ENCODE data around the gene MAD1L1.
"Not testable (repeated sequence)": the region's sequence is repeated elsewhere in the genome, so short reads cannot be mapped to it uniquely, and the experiment has no call there.

MAD1L1 gene

DNA sequence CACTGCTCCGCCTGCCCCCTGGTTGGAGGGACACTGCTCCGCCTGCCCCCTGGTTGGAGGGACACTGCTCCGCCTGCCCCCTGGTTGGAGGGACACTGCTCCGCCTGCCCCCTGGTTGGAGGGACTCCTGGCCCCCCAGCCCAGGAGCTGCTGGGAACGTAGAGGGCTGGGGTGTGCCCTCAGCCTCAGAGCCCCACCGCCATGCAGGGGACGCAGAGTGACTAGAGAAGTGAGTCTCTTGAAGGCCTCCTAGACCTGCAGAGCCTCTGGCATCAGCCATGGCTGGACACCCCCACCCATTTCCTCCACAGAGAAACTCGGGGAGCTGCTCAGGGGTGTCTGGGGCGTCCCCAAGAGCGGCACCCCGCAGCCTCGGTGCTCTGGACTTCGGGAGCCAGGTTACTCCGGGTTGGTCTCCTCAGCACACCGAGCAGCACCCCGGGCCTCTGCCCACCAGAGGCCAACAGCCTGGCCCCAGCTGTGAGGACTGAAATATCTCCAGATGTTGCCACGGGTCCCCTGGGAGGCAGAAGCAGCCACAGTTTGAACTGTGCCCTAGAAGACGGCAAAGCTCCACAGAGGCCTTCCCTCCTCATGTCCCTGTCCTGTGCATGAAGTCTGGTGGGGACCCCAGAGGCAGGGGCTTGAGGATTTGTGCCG lies 370.8 kb downstream of the MAD1L1 start:
- no peaks in the 10 kb centered on the region for H3K27me3 ChIP-seq (ENCODE audit: insufficient read depth, poor library complexity, severe bottlenecking)
- no peak for DNase-seq (ENCODE audit: low spot score)
- no peaks in the 10 kb centered on the region for H3K36me3 ChIP-seq (ENCODE audit: low read depth)
- no peak overlapping the region for H3K4me3 ChIP-seq (ENCODE audit: severe bottlenecking)
- ATAC-seq (ENCODE audit: low read depth), result no peak
- no peaks in the 10 kb centered on the region for H3K9me3 ChIP-seq (ENCODE audit: severe bottlenecking)
- H3K4me1 ChIP-seq (ENCODE audit: insufficient read depth, poor library complexity, severe bottlenecking), result no peaks in the 10 kb centered on the region
- TF ChIP-seq CTCF (IDR thresholded peaks at IDR 0.05; ENCODE audit: poor library complexity, severe bottlenecking), result no peak
- H3K27ac ChIP-seq (ENCODE audit: poor library complexity, severe bottlenecking), result no peak overlapping the region

GRCh38 chr7:1860881-1861798 lies 371.6 kb downstream of the MAD1L1 start:
- H3K9me3 ChIP-seq (ENCODE audit: severe bottlenecking); H3K4me1 ChIP-seq (ENCODE audit: insufficient read depth, poor library complexity, severe bottlenecking); H3K4me3 ChIP-seq (ENCODE audit: severe bottlenecking); H3K27ac ChIP-seq (ENCODE audit: poor library complexity, severe bottlenecking); H3K27me3 ChIP-seq (ENCODE audit: insufficient read depth, poor library complexity, severe bottlenecking); DNase-seq (ENCODE audit: low spot score); H3K36me3 ChIP-seq (ENCODE audit: low read depth); ATAC-seq (ENCODE audit: low read depth): not testable (repeated sequence)

DNA sequence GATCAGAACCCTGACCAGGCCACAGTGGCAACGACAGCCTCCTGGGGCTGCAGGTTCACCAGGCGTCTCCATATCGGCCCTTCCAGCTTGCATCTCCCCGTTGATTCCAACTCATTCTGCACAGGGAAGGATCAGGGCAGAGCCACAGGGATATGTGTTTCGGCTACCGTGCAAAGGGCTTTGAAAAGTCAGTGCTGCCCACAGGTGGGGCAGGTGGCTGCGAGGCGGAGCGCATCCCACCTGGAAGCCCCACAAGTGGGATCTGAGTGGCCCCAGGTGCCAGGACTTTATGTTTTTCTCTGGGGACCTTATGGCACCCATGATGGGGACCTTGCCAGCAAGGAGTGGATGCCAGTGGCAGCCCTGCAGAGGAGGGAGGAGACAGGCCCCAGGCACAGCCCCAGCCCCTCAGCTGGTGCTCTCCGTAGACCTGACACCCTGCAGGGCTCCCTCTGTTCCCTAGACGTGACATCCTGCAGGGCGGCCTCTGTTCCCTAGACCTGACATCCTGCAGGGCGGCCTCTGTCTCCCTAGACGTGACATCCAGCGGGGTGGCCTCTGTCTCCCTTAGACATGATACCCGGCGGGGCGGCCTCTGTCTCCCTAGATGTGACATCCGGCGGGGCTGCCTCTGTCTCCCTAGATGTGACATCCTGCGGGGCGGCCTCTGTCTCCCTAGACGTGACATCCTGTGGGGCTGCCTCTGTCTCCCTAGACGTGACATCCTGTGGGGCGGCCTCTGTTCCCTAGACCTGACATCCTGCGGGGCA lies 373.3 kb downstream of the MAD1L1 start:
- no peaks in the 10 kb centered on the region for H3K36me3 ChIP-seq (ENCODE audit: low read depth)
- no peaks in the 10 kb centered on the region for H3K4me1 ChIP-seq (ENCODE audit: insufficient read depth, poor library complexity, severe bottlenecking)
- DNase-seq (ENCODE audit: low spot score), result peak; percentile 41
- H3K27ac ChIP-seq (ENCODE audit: poor library complexity, severe bottlenecking), result no peak overlapping the region
- no peaks in the 10 kb centered on the region for H3K9me3 ChIP-seq (ENCODE audit: severe bottlenecking)
- no peak for TF ChIP-seq CTCF (IDR thresholded peaks at IDR 0.05; ENCODE audit: poor library complexity, severe bottlenecking)
- H3K27me3 ChIP-seq (ENCODE audit: insufficient read depth, poor library complexity, severe bottlenecking), result no peaks in the 10 kb centered on the region
- H3K4me3 ChIP-seq (ENCODE audit: severe bottlenecking), result no peak overlapping the region
- no peak for ATAC-seq (ENCODE audit: low read depth)

- no peaks in the 10 kb centered on the region for H3K9me3 ChIP-seq (ENCODE audit: severe bottlenecking)
- ATAC-seq (ENCODE audit: low read depth) (no peak), DNase-seq (ENCODE audit: low spot score) (peak; percentile 61)
- no peak overlapping the region for H3K27ac ChIP-seq (ENCODE audit: poor library complexity, severe bottlenecking)
- no peaks in the 10 kb centered on the region for H3K36me3 ChIP-seq (ENCODE audit: low read depth)
- H3K27me3 ChIP-seq (ENCODE audit: insufficient read depth, poor library complexity, severe bottlenecking), result no peaks in the 10 kb centered on the region
- no peak for TF ChIP-seq CTCF (IDR thresholded peaks at IDR 0.05; ENCODE audit: poor library complexity, severe bottlenecking)
- no peak overlapping the region for H3K4me3 ChIP-seq (ENCODE audit: severe bottlenecking)
- no peaks in the 10 kb centered on the region for H3K4me1 ChIP-seq (ENCODE audit: insufficient read depth, poor library complexity, severe bottlenecking)
Measured at GRCh38 chr7:1858435-1859265, 374.1 kb downstream of the MAD1L1 start.

All from RWPE2 (cell line).